GM23248 (cell line): ENCODE data around the gene NEMF. TPM values are rescaled to one million over a fixed set of nuclear protein-coding genes. Genes with fewer than 3 reads are reported as not detected.
"Not testable (repeated sequence)": the region's sequence is repeated elsewhere in the genome, so short reads cannot be mapped to it uniquely, and the experiment has no call there.

Source experiments
- DNase-seq: peaks from one replicate; pipeline ENCODE4 v3.0.0-alpha.2; 2015
- H2AFZ ChIP-seq: fragments of 200-600 bp; sonication (generic); 2 replicates; pipeline ENCODE4 v1.6.1; 2016; ENCODE audit warnings: antibody characterized with exemption
- H3F3A ChIP-seq: fragments of 200-600 bp; sonication (generic); 2 replicates; pipeline ENCODE4 v1.6.1; 2016; ENCODE audit warnings: mild to moderate bottlenecking, antibody characterized with exemption, mixed run types; ENCODE audit not compliant: insufficient read depth
- H3K27ac ChIP-seq: fragments of 200-600 bp; sonication (generic); 2 replicates; pipeline ENCODE4 v1.5.1; 2016; ENCODE audit warnings: mild to moderate bottlenecking
- H3K27me3 ChIP-seq: fragments of 200-600 bp; sonication (generic); replicated peaks from 2 replicates; pipeline ENCODE4 v1.6.1; 2016; ENCODE audit warnings: mild to moderate bottlenecking; ENCODE audit not compliant: insufficient read depth
- H3K36me3 ChIP-seq: fragments of 200-600 bp; sonication (generic); 2 replicates; pipeline ENCODE4 v1.6.1; 2016; ENCODE audit warnings: low read depth, mild to moderate bottlenecking
- H3K4me1 ChIP-seq: fragments of 200-600 bp; sonication (generic); 2 replicates; pipeline ENCODE4 v1.6.1; 2016; ENCODE audit warnings: mild to moderate bottlenecking; ENCODE audit not compliant: insufficient read depth
- H3K4me2 ChIP-seq: fragments of 200-600 bp; sonication (generic); one replicate; pipeline ENCODE4 v1.6.1; 2016; ENCODE audit warnings: mild to moderate bottlenecking; ENCODE audit not compliant: unreplicated experiment
- H3K4me3 ChIP-seq: fragments of 200-600 bp; sonication (generic); 2 replicates; pipeline ENCODE4 v1.5.1; 2016; ENCODE audit warnings: mild to moderate bottlenecking
- H3K79me2 ChIP-seq: fragments of 200-600 bp; sonication (generic); 2 replicates; pipeline ENCODE4 v1.6.1; 2016; ENCODE audit warnings: mild to moderate bottlenecking; ENCODE audit not compliant: insufficient read depth
- H3K9ac ChIP-seq: fragments of 200-600 bp; sonication (generic); 2 replicates; pipeline ENCODE4 v1.6.1; 2016; ENCODE audit warnings: mild to moderate bottlenecking
- H3K9me2 ChIP-seq: fragments of 200-600 bp; sonication (generic); 2 replicates; pipeline ENCODE4 v1.6.1; 2016; ENCODE audit warnings: mixed run types, mild to moderate bottlenecking, moderate library complexity; ENCODE audit not compliant: insufficient read depth
- H3K9me3 ChIP-seq: fragments of 200-600 bp; sonication (generic); one replicate; pipeline ENCODE4 v1.6.1; 2017; ENCODE audit warnings: low read depth
- H4K20me1 ChIP-seq: fragments of 200-600 bp; sonication (generic); 2 replicates; pipeline ENCODE4 v1.6.0; 2016; ENCODE audit not compliant: insufficient read depth
- EZH2 ChIP-seq: fragments of 200-600 bp; sonication (generic); IDR thresholded peaks from 2 replicates; pipeline ENCODE4 v1.6.1; 2018; ENCODE audit warnings: antibody characterized with exemption, mild to moderate bottlenecking; ENCODE audit not compliant: insufficient read depth, poor library complexity, severe bottlenecking
- EZH2phosphoT487 ChIP-seq: fragments of 200-600 bp; sonication (generic); IDR thresholded peaks from 2 replicates; pipeline ENCODE4 v1.6.1; 2018; ENCODE audit warnings: antibody characterized with exemption, moderate library complexity, mild to moderate bottlenecking, low read depth; ENCODE audit not compliant: insufficient read depth
- WGBS, 2 experiments: methylation state at CpG; one replicate each; pipeline ENCODE4 v1.1.6; 2015 to 2017; ENCODE audit warnings: low lambda C conversion rate in 2 of 2, low coverage in 1 of 2; ENCODE audit errors: missing lambda C conversion rate in 2 of 2; 5-methylcytosine and 5-hydroxymethylcytosine counted together
- in situ Hi-C: fragments of 300-500 bp; cut with MboI; formaldehyde crosslinking; loops from 2 replicates; pipeline ENCODE4 v1.15.0; 2020
- polyA plus RNA-seq: library from polyadenylated mRNA; unstranded; fragments of >200 nt; fragmentation: Nextera tagmentation; extraction: Ambion mirVana; gene quantifications from 2 replicates; pipeline ENCODE4 v1.2.1, GENCODE V29; 2016
- total RNA-seq: library from RNA; depleted of rRNA; stranded (reverse); fragments of >200 nt; shearing (Covaris generic); gene quantifications from 2 replicates; pipeline ENCODE4 v1.2.3, GENCODE V29; 2014

The NEMF gene
- total and polyA plus RNA-seq, 2 experiments from 2014 or later, result 56.5 to 65.9 TPM

GRCh38 chr14:49816844-49817243, 35.7 kb downstream of the NEMF start:
- Histone ChIP-seq H3K9me3 (no peaks in the 10 kb centered on the region), H3K4me3 (no peak overlapping the region), H3K27ac (no peak overlapping the region), H4K20me1 (no peaks in the 10 kb centered on the region), H3K9me2 (no peaks in the 10 kb centered on the region), H3K4me1 (no peaks in the 10 kb centered on the region), H3K27me3 (no peaks in the 10 kb centered on the region), H3K4me2 (no peak overlapping the region), H3K36me3 (peaks cover 70% of the 10 kb centered on the region), H3K9ac (no peak overlapping the region), H3K79me2 (0 out of 2 replicates have a peak, but pooled peaks cover 12% of the 10 kb centered on the region), H3F3A (no peaks in the 10 kb centered on the region), H2AFZ (no peak overlapping the region)
- in situ Hi-C loops, result no loop called here
- WGBS, 2 experiments, result 96 to 98% methylated on average over 3 of the region's 3 CpGs
- TF ChIP-seq EZH2phosphoT487 (no peak), EZH2 (no peak)
- DNase-seq, result no peak

GRCh38 chr14:49816118-49816517, 36.5 kb downstream of the NEMF start:
- H3K9me2 ChIP-seq, H3K4me2 ChIP-seq, H3K9me3 ChIP-seq, H4K20me1 ChIP-seq, in situ Hi-C loops, H2AFZ ChIP-seq, H3K9ac ChIP-seq, H3K27ac ChIP-seq, H3K27me3 ChIP-seq, DNase-seq, H3K4me1 ChIP-seq, H3K4me3 ChIP-seq, H3F3A ChIP-seq: not testable (repeated sequence)
- WGBS, 2 experiments, result 98 to 100% methylated on average over 2 of the region's 2 CpGs
- Histone ChIP-seq H3K36me3 (peaks cover 77% of the 10 kb centered on the region), H3K79me2 (0 out of 2 replicates have a peak, but pooled peaks cover 12% of the 10 kb centered on the region)

DNA sequence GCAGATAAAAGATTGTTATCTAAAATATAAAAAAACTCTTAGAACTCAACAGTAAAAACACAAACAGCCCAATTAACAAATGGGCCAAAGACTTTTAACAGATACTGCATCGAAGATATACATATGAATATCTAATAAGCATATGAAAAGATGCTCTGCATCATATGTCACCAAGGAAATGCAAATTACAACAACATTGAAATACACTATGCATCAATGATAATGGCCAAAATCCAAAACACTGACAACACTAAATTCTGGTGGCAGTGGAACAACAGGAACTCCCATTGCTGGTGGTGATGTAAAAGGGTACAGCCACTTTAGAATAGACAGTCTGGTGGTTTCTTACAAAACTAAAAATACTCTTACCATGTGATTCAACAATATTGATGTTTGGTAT, 43.8 kb downstream of the NEMF start:
- no peak overlapping the region for H3K4me2 ChIP-seq
- no peaks in the 10 kb centered on the region for H3K4me1 ChIP-seq
- H3K9me2 ChIP-seq, result no peaks in the 10 kb centered on the region
- H3K9me3 ChIP-seq, result no peaks in the 10 kb centered on the region
- H4K20me1 ChIP-seq, result no peaks in the 10 kb centered on the region
- no peak overlapping the region for H3K4me3 ChIP-seq
- H3K27me3 ChIP-seq, result no peaks in the 10 kb centered on the region
- peaks cover 8% of the 10 kb centered on the region; the same call in 1 of the 2 replicates for H3K79me2 ChIP-seq
- no peak for DNase-seq
- H3F3A ChIP-seq, result peaks cover 5% of the 10 kb centered on the region; the same call in 1 of the 2 replicates
- H3K27ac ChIP-seq, result no peak overlapping the region
- 0% methylated on average over 1 of the region's 1 CpG for WGBS, 2 experiments
- TF ChIP-seq EZH2phosphoT487, result no peak
- TF ChIP-seq EZH2, result no peak
- in situ Hi-C loops, result no loop called here
- no peak overlapping the region for H2AFZ ChIP-seq
- H3K36me3 ChIP-seq, result peaks cover 72% of the 10 kb centered on the region
- no peak overlapping the region for H3K9ac ChIP-seq

DNA sequence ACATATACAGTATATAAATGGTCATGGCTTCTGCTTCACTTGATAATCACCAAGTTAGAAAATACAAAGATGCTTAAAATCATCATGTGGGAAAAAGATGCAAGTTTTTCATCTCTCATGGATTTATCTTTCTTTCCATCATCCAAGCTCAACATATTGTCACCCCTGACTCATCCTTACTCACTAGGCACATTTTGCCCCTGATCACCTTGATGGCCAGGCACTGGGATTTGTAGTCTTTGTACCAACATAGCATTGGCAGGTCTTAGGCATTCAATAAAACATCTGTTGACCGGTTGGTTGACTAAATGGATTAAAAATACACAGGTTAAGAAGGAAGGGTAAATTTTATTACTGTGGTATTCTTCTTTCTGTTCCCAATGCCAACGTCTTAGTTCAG, 56.6 kb downstream of the NEMF start:
- no peaks in the 10 kb centered on the region; the same call in 1 of the 2 replicates for H3K79me2 ChIP-seq
- H3F3A ChIP-seq, result peaks cover 33% of the 10 kb centered on the region
- no peaks in the 10 kb centered on the region for H3K4me1 ChIP-seq
- no peaks in the 10 kb centered on the region for H3K9me2 ChIP-seq
- peak; percentile 21 for DNase-seq
- no peak overlapping the region for H3K4me3 ChIP-seq
- peaks cover 79% of the 10 kb centered on the region for H3K36me3 ChIP-seq
- no peak overlapping the region for H2AFZ ChIP-seq
- 76 to 83% methylated on average over 2 of the region's 2 CpGs for WGBS, 2 experiments
- TF ChIP-seq EZH2phosphoT487 (no peak), EZH2 (no peak)
- H3K9ac ChIP-seq, result no peak overlapping the region
- no peaks in the 10 kb centered on the region for H4K20me1 ChIP-seq
- H3K4me2 ChIP-seq, result no peak overlapping the region
- no peak overlapping the region for H3K27ac ChIP-seq
- in situ Hi-C loops, result no loop called here
- no peaks in the 10 kb centered on the region for H3K9me3 ChIP-seq
- H3K27me3 ChIP-seq, result no peaks in the 10 kb centered on the region

- Histone ChIP-seq H3K4me2 (no peak overlapping the region), H3K27me3 (no peaks in the 10 kb centered on the region), H3K27ac (no peak overlapping the region), H3K4me1 (no peaks in the 10 kb centered on the region), H3K79me2 (peaks cover 18% of the 10 kb centered on the region), H3K9ac (no peak overlapping the region), H3K9me3 (no peaks in the 10 kb centered on the region), H3K9me2 (no peaks in the 10 kb centered on the region), H4K20me1 (no peaks in the 10 kb centered on the region), H3F3A (peaks cover 50% of the 10 kb centered on the region), H3K36me3 (peaks cover 73% of the 10 kb centered on the region), H3K4me3 (no peak overlapping the region), H2AFZ (no peak overlapping the region)
- no peak for DNase-seq
- no peak for TF ChIP-seq EZH2phosphoT487
- no peak for TF ChIP-seq EZH2
- in situ Hi-C loops, result no loop called here
- 3 to 6% methylated on average over 1 of the region's 1 CpG for WGBS, 2 experiments
These were observed 60.0 kb downstream of the NEMF start for GRCh38 chr14:49792618-49793017.
